ENCODE results near the gene PCMT1. TPM values are rescaled to one million over a fixed set of nuclear protein-coding genes. Genes with fewer than 3 reads are reported as not detected.

PCMT1 gene
- total RNA-seq, 1 donor from 2014 or later = 130 TPM

DNA sequence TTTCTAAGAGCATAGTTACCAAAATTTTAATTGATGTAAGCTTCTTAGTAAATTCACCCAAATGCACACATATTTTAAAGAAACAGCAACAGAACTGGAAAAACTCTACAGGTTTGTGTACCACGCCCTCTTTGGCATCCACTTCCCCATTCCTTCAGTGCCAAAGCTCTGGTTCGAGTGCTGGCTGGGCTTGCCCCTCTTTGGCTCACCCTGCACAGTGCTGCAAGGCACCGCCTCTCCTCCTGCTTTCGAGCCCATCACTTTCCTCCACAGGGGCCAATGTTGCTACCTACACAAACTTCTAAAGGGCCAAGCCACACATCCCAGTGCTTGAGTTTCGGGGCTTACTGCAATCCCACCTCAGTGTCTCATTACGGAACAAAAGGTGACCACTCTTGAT, 105.0 kb downstream of the PCMT1 start:
- no peak for DNase-seq (ENCODE audit: low read depth, low spot score)

GRCh38 chr6:149855040-149855654, 105.6 kb downstream of the PCMT1 start:
- DNase-seq (ENCODE audit: low read depth, low spot score) = no peak

- no peak for DNase-seq (ENCODE audit: low read depth, low spot score)
Measured at GRCh38 chr6:149855741-149856140, 106.2 kb downstream of the PCMT1 start.

DNA sequence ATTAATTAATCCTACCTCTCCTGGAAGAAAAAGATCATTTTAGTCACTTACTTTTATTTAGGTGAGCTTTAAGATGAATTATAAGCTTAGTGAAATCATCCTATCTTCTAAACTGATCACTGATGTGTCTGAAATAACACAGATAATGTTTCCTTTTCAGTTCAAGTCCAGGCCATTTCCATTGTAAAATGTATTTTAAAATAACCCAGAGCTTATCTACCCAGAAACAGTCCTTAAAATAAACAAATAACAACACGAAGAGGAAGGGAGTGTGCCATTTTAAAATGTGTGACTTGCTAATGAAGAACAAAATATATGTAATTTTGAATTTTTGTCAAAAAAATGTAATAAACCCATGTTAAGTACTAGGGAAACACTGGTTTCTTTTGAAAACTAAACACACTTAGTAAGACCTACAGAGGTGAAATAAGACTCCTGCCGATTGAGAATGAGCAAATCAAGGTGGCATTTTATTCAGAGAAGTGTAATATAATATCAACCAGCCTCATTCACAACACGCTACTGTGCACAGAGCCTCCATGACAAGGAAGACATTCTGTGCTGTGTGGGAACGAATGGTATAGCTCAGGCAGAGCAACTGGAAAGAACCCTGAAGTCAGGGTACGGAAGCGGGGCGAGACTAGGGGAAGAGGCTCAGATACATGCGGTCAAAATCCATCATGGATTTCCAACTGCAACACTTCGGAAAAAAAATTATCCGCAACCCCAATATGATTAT, 106.9 kb downstream of the PCMT1 start:
- no peak for DNase-seq (ENCODE audit: low read depth, low spot score)

- no peak for DNase-seq (ENCODE audit: low read depth, low spot score)
Measured at GRCh38 chr6:149857541-149857940, 108.0 kb downstream of the PCMT1 start.

DNA sequence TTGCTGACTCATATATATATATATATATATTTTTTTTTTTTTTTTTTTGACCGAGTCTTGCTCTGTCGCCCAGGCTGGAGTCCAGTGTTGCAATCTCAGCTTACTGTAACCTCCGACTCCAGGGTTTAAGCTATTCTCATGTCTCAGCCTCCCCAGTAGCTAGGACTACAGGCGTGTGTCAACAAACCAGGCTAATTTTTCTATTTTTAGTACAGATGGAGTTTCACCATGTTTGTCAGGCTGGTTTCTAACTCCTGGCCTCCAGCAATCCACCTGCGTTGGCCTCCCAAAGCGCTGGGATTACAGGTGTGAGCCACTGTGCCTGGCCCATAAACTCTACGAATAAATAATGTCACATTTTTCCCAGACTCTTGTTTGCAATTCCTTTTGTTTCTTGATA, 109.8 kb downstream of the PCMT1 start:
- no peak for DNase-seq (ENCODE audit: low read depth, low spot score)

GRCh38 chr6:149859938-149860337, 110.4 kb downstream of the PCMT1 start:
- DNase-seq (ENCODE audit: low read depth, low spot score) = no peak

DNA sequence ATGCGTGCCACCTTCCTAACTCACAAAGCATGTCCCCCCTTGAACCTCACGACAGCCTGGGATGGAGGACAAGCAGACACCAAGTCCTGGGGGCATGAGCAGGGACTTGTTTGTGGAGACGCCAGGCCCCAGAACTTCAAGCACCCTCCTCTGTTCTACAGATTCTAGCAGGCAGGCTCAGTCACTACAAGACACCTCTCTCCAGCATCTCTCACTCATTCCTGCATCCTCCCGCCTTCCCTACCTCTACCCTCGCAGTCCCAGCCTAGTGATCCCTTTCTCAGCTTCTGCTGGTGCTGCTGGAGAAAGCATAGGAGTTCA, 110.9 kb downstream of the PCMT1 start:
- no peak for DNase-seq (ENCODE audit: low read depth, low spot score)

Other genes with a start within 250 kb of the PCMT1 start
- 25.4 and 27.9 TPM in 2 replicates for gene PPIL4, start 203.7 kb upstream of the PCMT1 start, total RNA-seq
- 45.7 and 52.4 TPM in 2 replicates for gene GINM1, start 183.4 kb upstream of the PCMT1 start, total RNA-seq
- 27.0 and 27.2 TPM in 2 replicates for gene KATNA1, start 101.0 kb upstream of the PCMT1 start, total RNA-seq
- 6.6 and 8.5 TPM in 2 replicates for gene LATS1, start 31.6 kb upstream of the PCMT1 start, total RNA-seq
- gene NUP43, start 3.2 kb upstream of the PCMT1 start, total RNA-seq = 33.2 and 47.3 TPM in 2 replicates
- gene LRP11, start 114.6 kb downstream of the PCMT1 start, total RNA-seq = 20.1 and 30.6 TPM in 2 replicates
- gene RAET1E, start 148.4 kb downstream of the PCMT1 start, total RNA-seq = under 0.01 and 0.07 TPM in 2 replicates
- gene RAET1G, start 173.4 kb downstream of the PCMT1 start, total RNA-seq = 0.13 and 0.67 TPM in 2 replicates
- gene ULBP2, start 192.3 kb downstream of the PCMT1 start, total RNA-seq = 5.8 and 10.8 TPM in 2 replicates
- gene ULBP1, start 214.2 kb downstream of the PCMT1 start, total RNA-seq = 0.11 and 0.20 TPM in 2 replicates

Measured in pulmonary artery endothelial cell (primary cell).